K562 (cell line): ENCODE data around the gene ZNF280C. TPM values are rescaled to one million over a fixed set of nuclear protein-coding genes. Genes with fewer than 3 reads are reported as not detected.
A peak's percentile ranks its signal among the peaks of the same experiment; 100 is the strongest.

Experiments
- EGR1 ChIP-seq: fragments of 450-650 bp; conservative IDR thresholded peaks from 2 replicates; pipeline ENCODE4 v1.6.1; 2017; ENCODE audit warnings: mild to moderate bottlenecking
- FOXJ3 ChIP-seq: sonication (generic); formaldehyde crosslinking; IDR thresholded peaks from 2 replicates; pipeline ENCODE4 v1.4.0; 2020; ENCODE audit warnings: mild to moderate bottlenecking, missing genetic modification reagents
- HDAC3 ChIP-seq: fragments of 450-650 bp; IDR thresholded peaks from 2 replicates; pipeline ENCODE4 v1.6.1; 2018; ENCODE audit warnings: borderline replicate concordance, mild to moderate bottlenecking, moderate library complexity; ENCODE audit not compliant: partially characterized antibody
- IRF2 ChIP-seq: sonication (generic); formaldehyde crosslinking; IDR thresholded peaks from 2 replicates; pipeline ENCODE4 v1.8.1; 2022; ENCODE audit warnings: mild to moderate bottlenecking, missing genetic modification reagents
- MCM2 ChIP-seq: fragments of 450-650 bp; IDR thresholded peaks from 2 replicates; pipeline ENCODE4 v1.6.1; 2017; ENCODE audit warnings: low read depth, mild to moderate bottlenecking
- MEF2D ChIP-seq: conservative IDR thresholded peaks from 2 replicates; pipeline ENCODE4 v1.6.1; 2016; ENCODE audit warnings: low read depth, missing genetic modification characterization, missing compliant biosample characterization
- MYNN ChIP-seq, 2 experiments: sonication (generic); formaldehyde crosslinking in 1 of 2; IDR thresholded peaks; 2 replicates each; pipeline versions ENCODE4 v1.5.0 to v1.6.1; 2016 to 2020; ENCODE audit warnings: antibody characterized with exemption in 1 of 2, missing genetic modification reagents in 1 of 2
- RBM34 ChIP-seq: fragments of 200-400 bp; formaldehyde crosslinking; IDR thresholded peaks from 2 replicates; pipeline ENCODE4 v1.6.1; 2018; ENCODE audit warnings: low read length, borderline replicate concordance; ENCODE audit not compliant: insufficient read depth
- RCOR1 ChIP-seq, 2 experiments: IDR thresholded peaks; 2 replicates each; pipeline ENCODE4 v1.6.1; 2012; ENCODE audit warnings: low read depth in 2 of 2, low read length in 2 of 2, borderline replicate concordance in 1 of 2, improper control_type of control experiment in 1 of 2
- SOX6 ChIP-seq: fragments of 450-650 bp; IDR thresholded peaks from 2 replicates; pipeline ENCODE4 v1.6.1; 2014; ENCODE audit warnings: mild to moderate bottlenecking
- SRSF9 ChIP-seq: fragments of 200-400 bp; formaldehyde crosslinking; IDR thresholded peaks from 2 replicates; pipeline ENCODE4 v1.6.1; 2017; ENCODE audit warnings: low read depth, low read length, borderline replicate concordance
- TEAD2 ChIP-seq: fragments of 450-650 bp; IDR thresholded peaks from 2 replicates; pipeline ENCODE4 v1.6.1; 2016; ENCODE audit warnings: missing genetic modification characterization, control low read depth, missing compliant biosample characterization
- polyA plus RNA-seq, 8 experiments: library from polyadenylated mRNA; depleted of rRNA in 4 of 8; stranded (reverse) in 5 of 8; unstranded in 3 of 8; fragments of >200 nt; fragmentation: Nextera tagmentation in 2 of 8; fragmentation: Illumina TruSeq in 1 of 8; extraction: Ambion mirVana in 2 of 8; extraction: Trizol in 1 of 8; gene quantifications; 2 replicates each; pipeline versions ENCODE4 v1.2.1 to v1.2.3, GENCODE V29; 2011 to 2014; ENCODE audit warnings: inconsistent platforms in 1 of 8, missing spikeins in 1 of 8
- total RNA-seq, 7 experiments: library from RNA; depleted of rRNA in 6 of 7; stranded (reverse); fragments of >200 nt in 6 of 7; fragmentation: Illumina TruSeq in 2 of 7; extraction: Trizol in 2 of 7; gene quantifications; 2 replicates each; pipeline versions ENCODE4 v1.2.1 to v1.2.3, GENCODE V29; 2011 to 2021; ENCODE audit warnings: low replicate concordance in 1 of 7
- TF ChIP-seq, protein P1 (sequence below): sonication (generic); formaldehyde crosslinking; IDR thresholded peaks from 2 replicates; pipeline ENCODE4 v1.8.0; 2023; ENCODE audit warnings: mild to moderate bottlenecking, missing genetic modification reagents
- TF ChIP-seq, protein P2 (sequence below): fragments of 450-650 bp; formaldehyde crosslinking; IDR thresholded peaks from 2 replicates; pipeline ENCODE4 v1.4.0; 2020; ENCODE audit warnings: mild to moderate bottlenecking, moderate library complexity
- TF ChIP-seq, protein P3 (sequence below): sonication (generic); formaldehyde crosslinking; IDR thresholded peaks from 2 replicates; pipeline ENCODE4 v1.8.1; 2022; ENCODE audit warnings: missing genetic modification reagents
- TF ChIP-seq, protein P4 (sequence below): sonication (generic); formaldehyde crosslinking; IDR thresholded peaks from 2 replicates; pipeline ENCODE4 v1.8.0; 2022; ENCODE audit warnings: missing genetic modification reagents, mild to moderate bottlenecking, borderline replicate concordance

The ZNF280C gene
- total and polyA plus RNA-seq, 9 of the 15 experiments (the other 6 are each of a cell fraction or from before 2014, with no cell fraction given) = 1.6 to 8.3 (median 4.4) TPM

DNA sequence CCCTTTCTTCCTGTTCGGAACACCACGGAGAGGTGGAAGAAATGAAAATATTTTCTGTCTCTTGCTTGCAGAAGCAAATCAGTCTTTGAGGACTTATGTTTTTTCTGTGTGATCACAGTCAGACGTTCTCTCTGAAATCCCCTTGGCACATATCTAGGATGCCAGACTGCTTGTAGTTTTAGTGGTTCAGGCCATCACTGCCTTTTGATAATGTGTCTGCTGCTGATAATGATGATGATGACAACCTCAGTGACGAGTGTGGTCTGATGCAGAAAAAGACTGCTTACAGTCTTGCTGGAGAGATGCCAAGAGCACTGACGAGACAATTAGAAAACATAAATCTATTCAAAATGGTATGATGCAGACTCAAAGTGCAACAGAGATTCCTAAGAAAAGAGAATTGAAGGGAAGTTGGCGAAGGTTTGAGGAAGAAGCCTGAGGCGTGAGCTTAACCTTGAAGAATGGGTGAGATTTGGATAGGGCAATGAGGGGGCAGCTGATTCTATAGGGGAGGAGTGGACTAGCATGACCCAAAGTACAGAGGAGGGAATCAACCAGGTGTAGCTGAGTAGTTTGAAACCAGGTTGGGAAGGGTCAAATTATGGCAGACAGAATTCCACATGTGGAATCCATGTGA lies 89.0 kb downstream of the ZNF280C start (continued):
- TF ChIP-seq RBM34 (no peak), MYNN (IDR thresholded peaks at IDR 0.05) (peak; percentile 86), MYNN (CRISPR knock-in tag; IDR thresholded peaks at IDR 0.05) (no peak), SRSF9 (no peak), MEF2D (peak; percentile 86; the same call in 1 of the 2 replicates), IRF2 (CRISPR knock-in tag) (no peak), HDAC3 (peak; percentile 97), EGR1 (peak; percentile 27), FOXJ3 (CRISPR knock-in tag) (no peak), RCOR1 (IDR thresholded peaks at IDR 0.05; ENCODE audit: borderline replicate concordance in 1 of 2, low read depth in 2 of 2, low read length in 2 of 2) (peak; percentile 92 to 100; a peak in 3 of 4 replicates), TEAD2 (tag) (no peak), MCM2 (no peak), SOX6 (peak; percentile 96)
- TF ChIP-seq, protein P1, sequence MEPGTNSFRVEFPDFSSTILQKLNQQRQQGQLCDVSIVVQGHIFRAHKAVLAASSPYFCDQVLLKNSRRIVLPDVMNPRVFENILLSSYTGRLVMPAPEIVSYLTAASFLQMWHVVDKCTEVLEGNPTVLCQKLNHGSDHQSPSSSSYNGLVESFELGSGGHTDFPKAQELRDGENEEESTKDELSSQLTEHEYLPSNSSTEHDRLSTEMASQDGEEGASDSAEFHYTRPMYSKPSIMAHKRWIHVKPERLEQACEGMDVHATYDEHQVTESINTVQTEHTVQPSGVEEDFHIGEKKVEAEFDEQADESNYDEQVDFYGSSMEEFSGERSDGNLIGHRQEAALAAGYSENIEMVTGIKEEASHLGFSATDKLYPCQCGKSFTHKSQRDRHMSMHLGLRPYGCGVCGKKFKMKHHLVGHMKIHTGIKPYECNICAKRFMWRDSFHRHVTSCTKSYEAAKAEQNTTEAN (CRISPR knock-in tag) = no peak
- TF ChIP-seq, protein P2, sequence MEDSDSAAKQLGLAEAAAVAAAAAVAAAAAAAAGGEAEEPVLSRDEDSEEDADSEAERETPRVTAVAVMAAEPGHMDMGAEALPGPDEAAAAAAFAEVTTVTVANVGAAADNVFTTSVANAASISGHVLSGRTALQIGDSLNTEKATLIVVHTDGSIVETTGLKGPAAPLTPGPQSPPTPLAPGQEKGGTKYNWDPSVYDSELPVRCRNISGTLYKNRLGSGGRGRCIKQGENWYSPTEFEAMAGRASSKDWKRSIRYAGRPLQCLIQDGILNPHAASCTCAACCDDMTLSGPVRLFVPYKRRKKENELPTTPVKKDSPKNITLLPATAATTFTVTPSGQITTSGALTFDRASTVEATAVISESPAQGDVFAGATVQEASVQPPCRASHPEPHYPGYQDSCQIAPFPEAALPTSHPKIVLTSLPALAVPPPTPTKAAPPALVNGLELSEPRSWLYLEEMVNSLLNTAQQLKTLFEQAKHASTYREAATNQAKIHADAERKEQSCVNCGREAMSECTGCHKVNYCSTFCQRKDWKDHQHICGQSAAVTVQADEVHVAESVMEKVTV (CRISPR knock-in tag) = no peak
- TF ChIP-seq, protein P3, sequence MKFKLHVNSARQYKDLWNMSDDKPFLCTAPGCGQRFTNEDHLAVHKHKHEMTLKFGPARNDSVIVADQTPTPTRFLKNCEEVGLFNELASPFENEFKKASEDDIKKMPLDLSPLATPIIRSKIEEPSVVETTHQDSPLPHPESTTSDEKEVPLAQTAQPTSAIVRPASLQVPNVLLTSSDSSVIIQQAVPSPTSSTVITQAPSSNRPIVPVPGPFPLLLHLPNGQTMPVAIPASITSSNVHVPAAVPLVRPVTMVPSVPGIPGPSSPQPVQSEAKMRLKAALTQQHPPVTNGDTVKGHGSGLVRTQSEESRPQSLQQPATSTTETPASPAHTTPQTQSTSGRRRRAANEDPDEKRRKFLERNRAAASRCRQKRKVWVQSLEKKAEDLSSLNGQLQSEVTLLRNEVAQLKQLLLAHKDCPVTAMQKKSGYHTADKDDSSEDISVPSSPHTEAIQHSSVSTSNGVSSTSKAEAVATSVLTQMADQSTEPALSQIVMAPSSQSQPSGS = no peak
- TF ChIP-seq, protein P4, sequence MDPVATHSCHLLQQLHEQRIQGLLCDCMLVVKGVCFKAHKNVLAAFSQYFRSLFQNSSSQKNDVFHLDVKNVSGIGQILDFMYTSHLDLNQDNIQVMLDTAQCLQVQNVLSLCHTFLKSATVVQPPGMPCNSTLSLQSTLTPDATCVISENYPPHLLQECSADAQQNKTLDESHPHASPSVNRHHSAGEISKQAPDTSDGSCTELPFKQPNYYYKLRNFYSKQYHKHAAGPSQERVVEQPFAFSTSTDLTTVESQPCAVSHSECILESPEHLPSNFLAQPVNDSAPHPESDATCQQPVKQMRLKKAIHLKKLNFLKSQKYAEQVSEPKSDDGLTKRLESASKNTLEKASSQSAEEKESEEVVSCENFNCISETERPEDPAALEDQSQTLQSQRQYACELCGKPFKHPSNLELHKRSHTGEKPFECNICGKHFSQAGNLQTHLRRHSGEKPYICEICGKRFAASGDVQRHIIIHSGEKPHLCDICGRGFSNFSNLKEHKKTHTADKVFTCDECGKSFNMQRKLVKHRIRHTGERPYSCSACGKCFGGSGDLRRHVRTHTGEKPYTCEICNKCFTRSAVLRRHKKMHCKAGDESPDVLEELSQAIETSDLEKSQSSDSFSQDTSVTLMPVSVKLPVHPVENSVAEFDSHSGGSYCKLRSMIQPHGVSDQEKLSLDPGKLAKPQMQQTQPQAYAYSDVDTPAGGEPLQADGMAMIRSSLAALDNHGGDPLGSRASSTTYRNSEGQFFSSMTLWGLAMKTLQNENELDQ = no peak
